NCI-H1105 (cell line): ENCODE data around the gene GDF3.
"Not testable (repeated sequence)": the region's sequence is repeated elsewhere in the genome, so short reads cannot be mapped to it uniquely, and the experiment has no call there.

ENCODE experiments used
- DNase-seq: peaks from one replicate; lab custom pipeline; 2025; lab: John Stamatoyannopoulos, UW

Gene GDF3

DNA sequence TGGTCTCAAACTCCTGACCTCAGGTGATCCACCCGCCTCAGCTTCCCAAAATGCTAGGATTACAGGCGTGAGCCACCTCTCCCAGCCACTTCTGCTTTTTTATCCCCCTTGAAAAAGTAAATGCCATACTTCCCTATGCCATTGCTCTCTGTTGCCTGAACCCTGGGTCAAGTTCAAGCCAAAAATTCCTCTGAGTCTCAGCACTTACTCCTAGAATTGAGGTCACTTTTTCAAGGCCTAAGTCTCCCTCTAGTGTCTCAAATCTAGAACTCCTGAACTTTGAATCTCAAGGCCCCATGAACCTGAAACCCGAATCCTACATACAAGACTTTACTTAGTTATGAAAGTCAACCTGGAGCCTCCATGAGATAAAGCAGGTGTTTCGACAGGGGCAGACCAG, 28.4 kb downstream of the GDF3 start:
- no peak for DNase-seq

DNA sequence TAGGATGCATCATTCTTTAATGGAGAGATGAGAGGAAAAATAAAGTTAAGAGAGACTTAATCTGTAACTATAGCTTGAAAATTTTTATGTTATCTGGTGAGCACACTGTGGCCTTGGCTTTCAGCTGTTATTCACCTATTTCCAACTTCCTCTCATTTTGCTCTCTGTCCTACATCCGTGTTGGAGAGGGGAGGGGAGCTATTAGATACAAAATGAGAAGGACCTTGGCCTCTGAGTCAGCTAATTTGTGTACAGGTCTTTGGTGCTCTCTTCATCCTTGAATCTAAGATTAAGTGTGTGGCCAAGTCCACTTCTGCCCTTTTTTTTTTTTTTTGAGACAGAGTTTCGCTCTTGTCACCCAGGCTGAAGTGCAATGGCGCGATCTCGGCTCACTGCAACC, 29.0 kb downstream of the GDF3 start:
- no peak for DNase-seq

- no peak for DNase-seq
Measured at GRCh38 chr12:7661741-7662140, 33.8 kb downstream of the GDF3 start.

DNA sequence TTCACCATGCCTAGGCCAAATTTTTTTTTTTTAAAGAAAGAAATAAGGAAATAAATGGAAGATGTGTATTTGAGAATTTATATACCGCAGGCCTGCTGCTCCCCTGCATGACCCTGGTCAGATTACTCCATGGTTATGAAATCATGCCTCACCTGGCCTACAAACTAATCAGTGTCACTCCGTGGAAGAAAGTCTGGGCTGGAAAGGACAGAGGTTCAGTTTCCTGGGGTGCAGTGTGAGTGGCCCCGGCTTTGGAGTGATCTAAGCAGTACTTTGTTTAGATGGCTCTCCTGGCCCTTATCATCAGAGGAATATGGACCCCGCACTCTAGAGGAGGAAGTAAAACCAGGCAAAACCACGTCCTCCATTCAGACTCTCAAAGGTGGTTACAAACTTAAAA, 39.5 kb downstream of the GDF3 start:
- DNase-seq = no peak

- no peak for DNase-seq
Measured at GRCh38 chr12:7650091-7650490, 45.5 kb downstream of the GDF3 start.

DNA sequence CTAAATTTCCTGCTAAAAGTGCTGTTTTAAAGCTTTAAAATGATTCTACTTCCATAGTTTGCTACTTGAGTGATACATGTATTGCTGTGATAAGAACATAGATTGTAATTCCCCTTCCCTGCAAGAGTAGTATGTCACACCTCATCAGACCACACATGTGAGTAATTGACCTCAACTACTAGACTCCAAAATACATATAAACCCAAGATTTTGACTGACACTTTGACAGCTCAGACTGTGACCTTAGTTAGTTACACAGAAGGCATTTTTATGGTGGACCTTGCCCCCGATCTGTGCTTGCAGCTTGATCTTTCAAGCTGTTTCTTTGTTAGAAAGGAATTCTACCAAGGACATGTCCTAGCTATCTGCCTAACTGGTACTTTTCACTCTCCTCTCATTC, 48.5 kb downstream of the GDF3 start:
- DNase-seq = no peak

DNA sequence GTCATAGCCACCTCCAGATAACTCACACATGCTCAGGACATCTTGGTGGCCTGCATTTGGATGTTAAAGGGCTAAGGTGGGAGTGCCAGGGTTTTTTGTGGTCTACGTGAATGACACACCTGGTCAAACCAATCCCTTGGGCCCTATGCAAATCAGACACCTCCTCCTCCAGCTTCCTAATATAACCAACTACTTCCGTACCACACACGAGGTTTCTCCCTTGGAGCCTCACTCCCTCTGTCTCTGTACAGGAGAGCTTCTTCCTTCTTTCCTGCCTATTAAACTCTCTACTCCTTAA, 49.4 kb downstream of the GDF3 start:
- no peak for DNase-seq

- peak; percentile 10 for DNase-seq
Measured at GRCh38 chr12:7645395-7646177, 50.0 kb downstream of the GDF3 start.

GRCh38 chr12:7642876-7643309, 52.7 kb downstream of the GDF3 start:
- no peak for DNase-seq

GRCh38 chr12:7642287-7642686, 53.3 kb downstream of the GDF3 start:
- DNase-seq = no peak

DNA sequence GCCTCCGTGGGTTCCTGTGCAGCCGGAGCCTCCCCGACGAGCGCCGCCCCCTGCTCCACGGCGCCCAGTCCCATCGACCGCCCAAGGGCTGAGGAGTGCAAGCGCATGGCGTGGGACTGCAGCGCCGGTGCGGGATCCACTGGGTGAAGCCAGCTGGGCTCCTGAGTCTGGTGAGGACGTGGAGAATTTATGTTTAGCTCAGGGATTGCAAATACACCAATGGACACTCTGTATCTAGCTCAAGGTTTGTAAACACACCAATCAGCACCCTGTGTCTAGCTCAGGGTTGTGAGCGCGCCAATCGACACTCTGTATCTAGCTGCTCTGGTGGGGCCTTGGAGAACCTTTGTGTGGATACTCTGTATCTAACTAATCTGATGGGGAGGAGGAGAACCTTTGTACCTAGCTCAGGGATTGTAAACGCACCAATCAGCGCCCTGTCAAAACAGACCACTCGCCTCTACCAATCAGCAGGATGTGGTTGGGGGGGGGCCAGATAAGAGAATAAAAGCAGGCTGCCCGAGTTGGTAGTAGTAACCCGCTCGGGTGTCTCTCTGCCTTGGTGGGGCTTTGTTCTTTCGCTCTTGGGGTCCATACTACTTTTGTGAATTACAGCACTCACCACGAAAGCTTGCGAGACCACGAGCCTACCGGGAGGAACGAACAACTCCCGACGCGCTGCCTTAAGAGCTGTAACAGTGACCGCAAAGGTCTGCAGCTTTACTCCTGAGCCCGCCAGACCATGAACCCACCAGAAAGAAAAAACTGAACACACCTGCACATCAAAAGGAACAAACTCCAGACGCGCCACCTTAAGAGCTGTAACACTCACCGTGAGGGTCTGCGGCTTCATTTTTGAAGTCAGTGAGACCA, 55.2 kb downstream of the GDF3 start:
- not testable (repeated sequence) for DNase-seq
